ENCODE results near the gene LDB1.
A peak's percentile ranks its signal among the peaks of the same experiment; 100 is the strongest.

LDB1 gene

DNA sequence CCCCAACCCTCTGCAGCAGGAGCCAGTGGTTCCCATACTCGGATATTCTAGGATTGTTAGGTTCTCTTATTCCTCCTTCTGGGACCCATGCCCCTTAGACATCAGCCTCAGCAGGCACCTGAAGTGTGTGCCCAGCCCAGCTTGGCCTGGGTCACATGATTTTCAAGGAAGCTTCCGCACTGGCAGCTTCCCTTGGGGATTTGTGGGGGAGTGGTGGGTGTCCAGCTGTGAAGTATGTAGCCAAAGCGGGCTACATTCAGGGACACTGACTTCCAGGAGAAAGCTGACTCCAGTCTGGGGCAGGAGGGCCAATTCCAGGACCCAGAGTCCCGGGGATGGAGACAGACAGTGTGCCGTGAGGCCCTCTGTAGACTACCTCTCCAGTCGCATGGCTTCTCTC, 1.3 kb downstream of the LDB1 start:
- no peaks in the 10 kb centered on the region for H3K36me3 ChIP-seq (ENCODE audit: control insufficient read depth, insufficient read depth, low read length, severe bottlenecking)
- H3K27me3 ChIP-seq (replicated peaks; ENCODE audit: control insufficient read depth, insufficient read depth, low read length): no peaks in the 10 kb centered on the region
- DNase-seq (ENCODE audit: low read depth): peak; percentile 65
- no peaks in the 10 kb centered on the region for H3K9me3 ChIP-seq (ENCODE audit: control insufficient read depth, low read length)
- peaks cover 59% of the 10 kb centered on the region for H3K4me1 ChIP-seq (ENCODE audit: control insufficient read depth, insufficient read depth, low read length)
- H3K4me3 ChIP-seq (ENCODE audit: low read length): peak overlapping the region; percentile 91
- H3K9ac ChIP-seq (ENCODE audit: low read length): peak overlapping the region; percentile 98

- DNase-seq (ENCODE audit: low read depth): peak; percentile 94
- Histone ChIP-seq H3K27me3 (replicated peaks; ENCODE audit: control insufficient read depth, insufficient read depth, low read length) (no peaks in the 10 kb centered on the region), H3K4me1 (ENCODE audit: control insufficient read depth, insufficient read depth, low read length) (peaks cover 72% of the 10 kb centered on the region), H3K9ac (ENCODE audit: low read length) (peak overlapping the region; percentile 98), H3K9me3 (ENCODE audit: control insufficient read depth, low read length) (no peaks in the 10 kb centered on the region), H3K4me3 (ENCODE audit: low read length) (peak overlapping the region; percentile 91), H3K36me3 (ENCODE audit: control insufficient read depth, insufficient read depth, low read length, severe bottlenecking) (no peaks in the 10 kb centered on the region)
Measured at GRCh38 chr10:102117391-102118159, 2.6 kb downstream of the LDB1 start.

DNA sequence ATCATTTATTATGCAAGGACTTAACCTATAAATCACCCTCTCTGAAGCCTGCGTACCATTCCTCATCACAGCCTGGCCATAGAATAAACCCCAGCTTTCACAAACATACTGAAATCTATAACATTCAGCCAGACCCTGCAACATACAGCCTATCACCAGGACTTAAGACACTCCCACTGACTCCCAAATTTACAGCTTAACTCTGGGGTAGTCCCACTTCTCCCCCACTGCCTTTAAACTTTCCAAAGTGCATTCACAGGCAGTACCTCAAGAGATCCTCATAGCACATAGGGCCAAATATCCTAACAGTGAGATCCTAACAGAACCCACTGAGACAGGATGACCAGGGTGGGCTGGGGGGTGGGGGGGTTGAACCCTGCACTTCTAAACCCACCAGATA, 3.5 kb downstream of the LDB1 start:
- no peaks in the 10 kb centered on the region for H3K9me3 ChIP-seq (ENCODE audit: control insufficient read depth, low read length)
- H3K4me1 ChIP-seq (ENCODE audit: control insufficient read depth, insufficient read depth, low read length): peaks cover 73% of the 10 kb centered on the region
- H3K9ac ChIP-seq (ENCODE audit: low read length): peak overlapping the region; percentile 98
- H3K36me3 ChIP-seq (ENCODE audit: control insufficient read depth, insufficient read depth, low read length, severe bottlenecking): no peaks in the 10 kb centered on the region
- no peaks in the 10 kb centered on the region for H3K27me3 ChIP-seq (replicated peaks; ENCODE audit: control insufficient read depth, insufficient read depth, low read length)
- no peak for DNase-seq (ENCODE audit: low read depth)
- H3K4me3 ChIP-seq (ENCODE audit: low read length): peak overlapping the region; percentile 91

DNA sequence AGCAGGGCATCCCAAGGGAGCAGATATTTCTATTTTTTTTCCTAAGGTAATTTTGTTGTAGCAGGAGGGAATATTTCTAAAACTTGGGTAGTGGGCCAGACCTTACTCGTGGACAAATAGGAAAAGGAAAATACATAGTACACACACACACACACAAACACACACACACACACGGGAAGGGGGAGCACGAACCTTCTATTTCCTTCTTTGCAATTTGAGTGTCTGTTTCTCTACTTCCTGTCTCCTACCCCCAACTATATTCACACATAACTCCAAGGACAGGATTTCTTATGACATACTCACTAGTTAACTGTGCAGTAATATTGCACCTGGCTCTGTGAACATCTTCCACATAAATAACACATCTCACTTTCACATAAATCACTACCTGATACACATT, 4.4 kb downstream of the LDB1 start:
- Histone ChIP-seq H3K4me1 (ENCODE audit: control insufficient read depth, insufficient read depth, low read length) (peaks cover 65% of the 10 kb centered on the region), H3K4me3 (ENCODE audit: low read length) (peak overlapping the region; percentile 81)

GRCh38 chr10:102114861-102115618, 5.1 kb downstream of the LDB1 start:
- peaks cover 68% of the 10 kb centered on the region for H3K4me1 ChIP-seq (ENCODE audit: control insufficient read depth, insufficient read depth, low read length)
- H3K27me3 ChIP-seq (replicated peaks; ENCODE audit: control insufficient read depth, insufficient read depth, low read length): no peaks in the 10 kb centered on the region
- H3K9me3 ChIP-seq (ENCODE audit: control insufficient read depth, low read length): no peaks in the 10 kb centered on the region
- DNase-seq (ENCODE audit: low read depth): peak; percentile 97
- peak overlapping the region; percentile 81 for H3K4me3 ChIP-seq (ENCODE audit: low read length)
- peak overlapping the region; percentile 86 for H3K9ac ChIP-seq (ENCODE audit: low read length)
- H3K36me3 ChIP-seq (ENCODE audit: control insufficient read depth, insufficient read depth, low read length, severe bottlenecking): peaks cover 16% of the 10 kb centered on the region

More for the DNA sequence above, 4.4 kb downstream of the LDB1 start:
- H3K9me3 ChIP-seq (ENCODE audit: control insufficient read depth, low read length): no peaks in the 10 kb centered on the region
- no peak for DNase-seq (ENCODE audit: low read depth)
- peaks cover 8% of the 10 kb centered on the region for H3K36me3 ChIP-seq (ENCODE audit: control insufficient read depth, insufficient read depth, low read length, severe bottlenecking)
- H3K9ac ChIP-seq (ENCODE audit: low read length): peak overlapping the region; percentile 86
- H3K27me3 ChIP-seq (replicated peaks; ENCODE audit: control insufficient read depth, insufficient read depth, low read length): no peaks in the 10 kb centered on the region

DNA sequence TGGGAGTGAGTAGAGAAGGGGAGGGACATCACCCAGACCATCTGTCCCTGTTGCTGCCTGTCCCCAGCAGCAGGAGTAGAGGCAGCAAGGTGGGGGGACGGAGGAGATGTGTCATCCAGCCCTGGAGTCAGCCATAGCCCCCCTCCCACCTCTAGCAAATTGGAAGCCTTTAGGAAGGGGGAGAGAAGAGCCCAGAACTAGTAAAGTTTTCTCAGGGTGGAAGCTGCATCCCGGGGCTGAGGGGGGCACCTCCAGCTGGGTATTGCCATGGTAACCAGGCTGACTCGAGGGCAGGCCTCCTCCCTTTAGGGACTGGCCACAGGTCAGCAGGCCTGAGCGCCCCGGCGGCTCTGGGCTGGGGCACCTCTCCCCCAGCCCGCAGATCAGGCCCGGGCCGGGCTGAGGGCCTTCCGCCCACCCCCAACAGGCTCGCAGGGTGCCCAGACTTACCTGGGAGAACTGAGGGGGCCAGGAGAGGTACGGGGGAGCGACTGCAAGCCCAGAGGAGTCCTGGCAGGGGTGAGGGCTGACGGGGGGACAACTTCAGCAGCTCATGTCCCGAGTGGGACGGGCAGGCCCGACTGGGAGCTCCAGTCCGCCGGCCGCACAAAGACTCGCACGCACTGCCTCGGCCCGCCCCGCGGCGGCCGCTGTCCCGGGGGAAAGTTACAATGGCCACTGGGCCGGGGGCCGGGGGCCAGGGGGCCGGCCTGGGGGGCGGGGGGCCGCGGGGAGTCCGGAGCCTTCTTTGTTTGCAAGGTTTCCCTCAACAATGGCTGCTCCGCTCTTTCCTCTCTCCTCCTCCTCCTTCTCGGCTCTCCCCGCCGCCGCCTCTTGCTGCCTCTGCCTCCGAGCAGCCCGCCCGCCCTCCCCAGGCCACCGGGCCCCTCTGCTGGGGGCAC, 6.0 kb downstream of the LDB1 start:
- H3K4me1 ChIP-seq (ENCODE audit: control insufficient read depth, insufficient read depth, low read length): peaks cover 66% of the 10 kb centered on the region
- peaks cover 24% of the 10 kb centered on the region for H3K36me3 ChIP-seq (ENCODE audit: control insufficient read depth, insufficient read depth, low read length, severe bottlenecking)
- H3K27me3 ChIP-seq (replicated peaks; ENCODE audit: control insufficient read depth, insufficient read depth, low read length): no peaks in the 10 kb centered on the region
- H3K4me3 ChIP-seq (ENCODE audit: low read length): peak overlapping the region; percentile 81
- H3K9me3 ChIP-seq (ENCODE audit: control insufficient read depth, low read length): no peaks in the 10 kb centered on the region
- DNase-seq (ENCODE audit: low read depth): peak; percentile 60
- peak overlapping the region; percentile 89 for H3K9ac ChIP-seq (ENCODE audit: low read length)

- Histone ChIP-seq H3K9ac (ENCODE audit: low read length) (peak overlapping the region; percentile 89), H3K9me3 (ENCODE audit: control insufficient read depth, low read length) (no peaks in the 10 kb centered on the region), H3K4me1 (ENCODE audit: control insufficient read depth, insufficient read depth, low read length) (peaks cover 59% of the 10 kb centered on the region), H3K36me3 (ENCODE audit: control insufficient read depth, insufficient read depth, low read length, severe bottlenecking) (peaks cover 32% of the 10 kb centered on the region), H3K4me3 (ENCODE audit: low read length) (peak overlapping the region; percentile 81), H3K27me3 (replicated peaks; ENCODE audit: control insufficient read depth, insufficient read depth, low read length) (no peaks in the 10 kb centered on the region)
- peak; percentile 40 for DNase-seq (ENCODE audit: low read depth)
Measured at GRCh38 chr10:102113261-102113955, 6.8 kb downstream of the LDB1 start.

GRCh38 chr10:102112210-102112817, 7.9 kb downstream of the LDB1 start:
- peak overlapping the region; percentile 81 for H3K4me3 ChIP-seq (ENCODE audit: low read length)
- H3K9ac ChIP-seq (ENCODE audit: low read length): peak overlapping the region; percentile 89
- no peak for DNase-seq (ENCODE audit: low read depth)
- H3K27me3 ChIP-seq (replicated peaks; ENCODE audit: control insufficient read depth, insufficient read depth, low read length): no peaks in the 10 kb centered on the region
- peaks cover 43% of the 10 kb centered on the region for H3K36me3 ChIP-seq (ENCODE audit: control insufficient read depth, insufficient read depth, low read length, severe bottlenecking)
- H3K4me1 ChIP-seq (ENCODE audit: control insufficient read depth, insufficient read depth, low read length): peaks cover 48% of the 10 kb centered on the region
- no peaks in the 10 kb centered on the region for H3K9me3 ChIP-seq (ENCODE audit: control insufficient read depth, low read length)

GRCh38 chr10:102111276-102111675, 8.9 kb downstream of the LDB1 start:
- H3K4me1 ChIP-seq (ENCODE audit: control insufficient read depth, insufficient read depth, low read length): peaks cover 38% of the 10 kb centered on the region
- H3K9me3 ChIP-seq (ENCODE audit: control insufficient read depth, low read length): no peaks in the 10 kb centered on the region
- no peaks in the 10 kb centered on the region for H3K27me3 ChIP-seq (replicated peaks; ENCODE audit: control insufficient read depth, insufficient read depth, low read length)
- no peak for DNase-seq (ENCODE audit: low read depth)
- no peak overlapping the region for H3K9ac ChIP-seq (ENCODE audit: low read length)
- no peak overlapping the region for H3K4me3 ChIP-seq (ENCODE audit: low read length)
- peaks cover 51% of the 10 kb centered on the region for H3K36me3 ChIP-seq (ENCODE audit: control insufficient read depth, insufficient read depth, low read length, severe bottlenecking)
